GM18499 (cell line): ENCODE results near the gene ATP8A2.
"Not testable (repeated sequence)": the region's sequence is repeated elsewhere in the genome, so short reads cannot be mapped to it uniquely, and the experiment has no call there.

Experiments
- ATAC-seq: cut with Tn5 transposase; IDR thresholded peaks from one replicate; pipeline ENCODE4 v1.9.1; 2021; ENCODE audit warnings: moderate number of reproducible peaks; ENCODE audit not compliant: insufficient read depth, unreplicated experiment

ATP8A2 gene

GRCh38 chr13:26042785-26043184, 671.0 kb downstream of the ATP8A2 start:
- no peak for ATAC-seq

GRCh38 chr13:26045142-26045541, 673.4 kb downstream of the ATP8A2 start:
- no peak for ATAC-seq

- ATAC-seq: no peak
These were observed 674.9 kb downstream of the ATP8A2 start for GRCh38 chr13:26046639-26047038.

GRCh38 chr13:26047040-26047439, 675.3 kb downstream of the ATP8A2 start:
- ATAC-seq: no peak

GRCh38 chr13:26048741-26049140, 677.0 kb downstream of the ATP8A2 start:
- ATAC-seq: no peak

- no peak for ATAC-seq
These were observed 678.9 kb downstream of the ATP8A2 start for GRCh38 chr13:26050568-26051230.

GRCh38 chr13:26051231-26051656, 679.5 kb downstream of the ATP8A2 start:
- no peak for ATAC-seq

GRCh38 chr13:26051657-26052311, 680.0 kb downstream of the ATP8A2 start, which contains the start of gene SHISA2:
TSS of gene SHISA2 (minus strand) at chr13:26052016. CDS start at chr13:26050975, 1,041 bp downstream.
- no peak for ATAC-seq

- ATAC-seq: no peak
These were observed 680.6 kb downstream of the ATP8A2 start for GRCh38 chr13:26052337-26052736.

- no peak for ATAC-seq
These were observed 681.7 kb downstream of the ATP8A2 start for GRCh38 chr13:26053418-26053980.

GRCh38 chr13:26054896-26055295, 683.1 kb downstream of the ATP8A2 start:
- no peak for ATAC-seq

- ATAC-seq: no peak
These were observed 686.9 kb downstream of the ATP8A2 start for GRCh38 chr13:26058704-26059103.

- ATAC-seq: no peak
These were observed 688.6 kb downstream of the ATP8A2 start for GRCh38 chr13:26060357-26060756.

- no peak for ATAC-seq
These were observed 689.5 kb downstream of the ATP8A2 start for GRCh38 chr13:26061256-26061655.

- no peak for ATAC-seq
These were observed 690.2 kb downstream of the ATP8A2 start for GRCh38 chr13:26061947-26062346.

GRCh38 chr13:26062853-26063444, 691.2 kb downstream of the ATP8A2 start:
- no peak for ATAC-seq

- not testable (repeated sequence) for ATAC-seq
These were observed 694.7 kb downstream of the ATP8A2 start for GRCh38 chr13:26066492-26066891.

GRCh38 chr13:26067601-26068000, 695.8 kb downstream of the ATP8A2 start:
- no peak for ATAC-seq

GRCh38 chr13:26068372-26068771, 696.6 kb downstream of the ATP8A2 start:
- not testable (repeated sequence) for ATAC-seq

GRCh38 chr13:26069642-26070041, 697.9 kb downstream of the ATP8A2 start:
- not testable (repeated sequence) for ATAC-seq

GRCh38 chr13:26071691-26072090, 699.9 kb downstream of the ATP8A2 start:
- no peak for ATAC-seq
